SH-SY5Y (cell line): ENCODE data around the gene PYCR2.

ENCODE experiments used
- GATA2 ChIP-seq: IDR thresholded peaks from 2 replicates; pipeline ENCODE4 v1.6.1; 2011; ENCODE audit warnings: mild to moderate bottlenecking, low read depth, low read length
- GATA3 ChIP-seq: IDR thresholded peaks from 2 replicates; pipeline ENCODE4 v1.6.1; 2011; ENCODE audit warnings: low read depth, mild to moderate bottlenecking, low read length, moderate library complexity

- TF ChIP-seq GATA2 (no peak), GATA3 (no peak)
These were observed 31.7 kb downstream of the PYCR2 start for GRCh38 chr1:225892307-225892706.
